Activated T-helper 1 cell treated with anti-CD3 and anti-CD28 coated beads, Interleukin-2, amount 50 U/mL, for 16 hours (primary cell): Measurements from ENCODE around the gene TJP3.
A peak's percentile ranks its signal among the peaks of the same experiment; 100 is the strongest.

ENCODE experiments used
- DNase-seq, 2 donors: peaks; one replicate each; pipeline ENCODE4 v3.0.0-alpha.2; 2020; ENCODE audit warnings: low read depth in 1 of 2, low spot score in 1 of 2

The TJP3 gene

GRCh38 chr19:3691372-3691716 lies 16.8 kb upstream of the TJP3 start:
- no peak for DNase-seq

GRCh38 chr19:3691726-3692125 lies 16.5 kb upstream of the TJP3 start:
- DNase-seq = no peak

- peak; percentile 30 to 34 for DNase-seq
These were observed 15.8 kb upstream of the TJP3 start for GRCh38 chr19:3692141-3693024.

GRCh38 chr19:3693025-3693925 lies 14.9 kb upstream of the TJP3 start:
- DNase-seq = no peak

- no peak for DNase-seq
These were observed 13.6 kb upstream of the TJP3 start for GRCh38 chr19:3694361-3695123.

- DNase-seq = no peak
These were observed 13.0 kb upstream of the TJP3 start for GRCh38 chr19:3695124-3695733.

GRCh38 chr19:3695986-3696659 lies 12.1 kb upstream of the TJP3 start:
- DNase-seq = no peak

- no peak for DNase-seq
These were observed 11.6 kb upstream of the TJP3 start for GRCh38 chr19:3696660-3696995.

- DNase-seq = no peak
These were observed 11.1 kb upstream of the TJP3 start for GRCh38 chr19:3697094-3697493.

- DNase-seq = no peak
These were observed 10.4 kb upstream of the TJP3 start for GRCh38 chr19:3697671-3698385.

GRCh38 chr19:3698386-3698950 lies 9.7 kb upstream of the TJP3 start:
- no peak for DNase-seq

GRCh38 chr19:3698974-3699740 lies 9.0 kb upstream of the TJP3 start:
- DNase-seq = no peak

- DNase-seq = no peak
These were observed 8.4 kb upstream of the TJP3 start for GRCh38 chr19:3699741-3700241.

GRCh38 chr19:3700242-3701032 lies 7.7 kb upstream of the TJP3 start, which contains the start of gene PIP5K1C:
Gene PIP5K1C, minus strand, starts transcription at chr19:3700468. Its CDS starts 78 bp downstream, at chr19:3700390.
- DNase-seq = peak; percentile 89 to 92

GRCh38 chr19:3701200-3701599 lies 7.0 kb upstream of the TJP3 start:
- no peak for DNase-seq

GRCh38 chr19:3707868-3708206 lies 347 bp upstream of the TJP3 start:
- DNase-seq = no peak

GRCh38 chr19:3710265-3710812 lies 2.2 kb downstream of the TJP3 start:
- no peak for DNase-seq
